Hypothalamus (tissue), 51 donors: ENCODE results near the gene ZAP70.

Experiments used
- DNase-seq, 51 donors: peaks; one replicate each; lab custom pipeline; 2025; lab: John Stamatoyannopoulos, UW

Gene ZAP70

GRCh38 chr2:97769711-97770110 is 56.3 kb downstream of the ZAP70 start:
- no peak for DNase-seq

- DNase-seq: no peak
These were observed 57.1 kb downstream of the ZAP70 start for GRCh38 chr2:97770445-97770844.

GRCh38 chr2:97774425-97774824 is 61.0 kb downstream of the ZAP70 start:
- no peak for DNase-seq

- no peak for DNase-seq
These were observed 61.7 kb downstream of the ZAP70 start for GRCh38 chr2:97775074-97775473.

GRCh38 chr2:97779141-97779540 is 65.8 kb downstream of the ZAP70 start:
- no peak for DNase-seq

- DNase-seq: no peak
These were observed 68.6 kb downstream of the ZAP70 start for GRCh38 chr2:97781981-97782380.

- DNase-seq: no peak
These were observed 71.6 kb downstream of the ZAP70 start for GRCh38 chr2:97784953-97785352.

GRCh38 chr2:97785818-97786217 is 72.4 kb downstream of the ZAP70 start:
- no peak for DNase-seq

- no peak for DNase-seq
These were observed 75.7 kb downstream of the ZAP70 start for GRCh38 chr2:97788986-97789644.
